ENCODE data around the gene MBTD1.
"Not testable (repeated sequence)": the region's sequence is repeated elsewhere in the genome, so short reads cannot be mapped to it uniquely, and the experiment has no call there.

MBTD1 gene

DNA sequence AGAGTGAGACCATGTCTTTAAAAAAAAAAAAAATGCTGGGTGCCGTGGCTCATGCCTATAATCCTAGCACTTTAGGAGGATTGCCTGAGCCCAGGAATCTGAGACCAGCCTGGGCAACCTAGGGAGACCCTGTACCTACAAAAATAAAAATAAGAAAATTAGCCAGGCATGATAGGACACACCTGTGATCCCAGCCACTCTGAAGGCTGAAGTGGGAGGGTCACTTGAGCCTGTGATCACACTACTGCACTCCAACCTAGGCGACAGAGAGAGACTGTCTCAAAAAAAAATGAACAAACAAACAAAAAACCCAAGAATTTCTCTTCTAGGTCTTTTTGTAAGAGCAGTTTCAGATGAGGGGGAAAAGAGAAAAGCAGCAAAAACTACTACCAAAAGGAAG lies 59.0 kb downstream of the MBTD1 start:
- no peak overlapping the region for H3K4me3 ChIP-seq (ENCODE audit: low read depth, low read length)
- no peak for DNase-seq (ENCODE audit: low read depth)

DNA sequence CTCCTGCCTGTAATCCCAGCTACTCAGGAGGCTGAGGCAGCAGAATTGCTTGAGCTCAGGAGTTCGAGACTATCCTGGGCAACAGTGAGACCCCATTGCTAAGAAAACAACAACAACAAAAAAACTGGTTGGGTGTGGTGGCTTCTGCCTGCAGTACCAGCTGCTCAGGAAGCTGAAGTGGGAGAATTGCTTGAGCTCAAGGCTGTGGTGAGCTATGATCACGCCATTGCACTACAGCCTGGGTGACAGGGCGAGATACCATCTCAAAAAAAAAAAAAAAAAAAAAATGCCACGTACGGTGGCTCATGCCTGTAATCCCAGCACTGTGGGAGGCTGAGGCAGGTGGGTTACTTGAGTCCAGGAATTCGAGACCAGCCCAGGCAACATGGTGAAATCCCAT lies 59.6 kb downstream of the MBTD1 start:
- no peak overlapping the region for H3K4me3 ChIP-seq (ENCODE audit: low read depth, low read length)
- no peak for DNase-seq (ENCODE audit: low read depth)

DNA sequence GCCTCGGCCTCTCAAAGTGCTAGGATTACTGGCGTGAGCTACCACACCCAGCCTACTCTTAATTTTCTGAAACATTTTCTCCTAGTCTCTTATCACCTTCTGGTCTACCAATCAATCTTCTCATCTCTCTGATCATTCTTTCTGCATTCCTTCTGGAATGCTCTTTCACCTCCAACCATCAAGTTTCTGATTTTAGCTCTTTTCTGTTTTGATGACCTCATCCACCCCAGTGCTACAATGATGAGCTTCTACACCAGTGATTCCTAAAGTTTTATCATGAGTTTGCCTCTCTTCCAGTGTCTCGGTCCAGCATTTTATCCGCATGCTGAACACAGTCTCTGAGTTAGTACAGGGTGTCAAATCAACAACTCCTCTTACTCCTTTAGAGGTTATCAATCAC lies 62.1 kb downstream of the MBTD1 start:
- DNase-seq (ENCODE audit: low read depth), result no peak
- H3K4me3 ChIP-seq (ENCODE audit: low read depth, low read length), result no peak overlapping the region

DNA sequence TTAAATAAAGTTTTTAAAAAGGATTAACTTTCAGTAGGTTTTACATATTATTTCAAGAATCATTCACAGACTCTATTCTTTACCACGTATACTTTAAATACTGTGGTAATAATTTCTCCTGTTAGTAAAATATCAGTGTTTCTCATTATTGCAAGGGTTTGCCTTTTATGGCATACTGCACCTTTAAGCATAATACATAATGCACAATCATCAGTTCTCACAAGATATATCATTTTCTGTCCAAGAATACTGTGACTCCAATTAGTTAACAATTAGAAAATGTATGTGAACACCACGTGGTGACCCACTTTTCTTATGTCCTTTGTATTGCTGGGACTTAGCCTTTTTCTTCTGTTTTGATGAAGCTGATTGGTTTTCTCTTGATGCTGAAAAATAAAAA lies 68.0 kb downstream of the MBTD1 start:
- H3K4me3 ChIP-seq (ENCODE audit: low read depth, low read length), result no peak overlapping the region
- DNase-seq (ENCODE audit: low read depth), result no peak

DNA sequence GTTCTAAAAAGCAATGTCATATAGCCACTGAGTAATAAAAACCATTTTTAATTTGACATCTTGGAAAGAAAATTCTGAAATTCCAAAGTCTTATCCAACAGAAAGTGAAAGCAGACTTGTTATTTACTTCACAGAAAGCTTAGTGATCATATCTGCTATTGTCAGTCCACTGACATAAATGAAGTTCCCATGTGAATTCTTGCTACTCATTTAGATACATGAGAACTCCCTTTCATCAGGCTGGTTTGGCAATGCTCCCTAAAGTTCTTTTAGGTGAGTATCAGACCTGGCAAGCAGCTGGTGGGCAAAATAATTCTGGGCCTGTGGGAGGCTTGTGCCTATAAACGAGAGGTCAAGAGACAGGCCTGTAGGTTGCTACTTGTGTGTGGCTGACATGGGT lies 70.2 kb downstream of the MBTD1 start:
- DNase-seq (ENCODE audit: low read depth), result no peak
- no peak overlapping the region for H3K4me3 ChIP-seq (ENCODE audit: low read depth, low read length)

DNA sequence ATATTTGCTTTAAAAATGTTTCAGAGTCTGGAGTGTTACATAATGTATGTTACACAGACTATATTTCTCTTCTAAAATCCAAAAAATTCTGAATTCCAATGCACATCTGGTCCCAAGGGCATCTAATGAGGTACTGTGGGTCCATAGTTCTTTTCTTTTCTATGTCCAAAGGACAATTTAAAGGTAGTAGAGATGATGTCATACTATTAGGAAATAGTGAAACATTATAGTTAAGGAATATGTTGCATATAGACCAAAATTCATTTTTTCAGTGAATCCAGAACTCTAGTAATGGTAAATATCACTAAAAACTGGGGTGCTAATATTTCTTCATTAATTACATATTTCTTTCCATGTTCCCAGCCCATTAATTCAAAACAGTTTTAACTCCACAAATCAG lies 70.7 kb downstream of the MBTD1 start:
- H3K4me3 ChIP-seq (ENCODE audit: low read depth, low read length), result no peak overlapping the region
- no peak for DNase-seq (ENCODE audit: low read depth)

DNA sequence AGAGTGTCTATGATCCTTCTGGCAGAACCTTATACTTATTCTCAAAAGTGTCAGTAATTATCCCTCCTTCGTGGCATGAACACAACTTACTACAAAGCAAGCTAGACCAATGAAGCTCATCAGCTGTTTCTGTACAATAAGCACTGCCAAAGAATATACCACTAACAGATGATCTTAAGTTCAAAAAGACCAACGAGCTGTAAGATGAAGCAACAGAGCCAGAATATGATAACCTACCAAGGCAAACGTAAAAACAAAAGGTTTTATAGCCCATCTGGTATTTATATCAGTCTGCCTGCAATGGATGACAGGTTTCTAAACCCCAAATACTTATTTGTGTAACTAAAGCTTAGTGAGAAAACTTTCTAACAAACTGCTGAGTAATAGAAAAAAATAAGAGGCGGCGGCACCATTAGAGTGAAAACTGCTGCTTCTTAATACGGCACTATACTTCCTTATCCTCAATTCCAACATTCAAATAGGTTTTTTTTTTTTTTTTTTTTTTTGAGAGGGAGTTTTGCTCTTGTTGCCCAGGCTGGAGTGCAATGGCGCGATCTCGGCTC lies 71.5 kb downstream of the MBTD1 start:
- no peak overlapping the region for H3K4me3 ChIP-seq (ENCODE audit: low read depth, low read length)
- DNase-seq (ENCODE audit: low read depth), result no peak

DNA sequence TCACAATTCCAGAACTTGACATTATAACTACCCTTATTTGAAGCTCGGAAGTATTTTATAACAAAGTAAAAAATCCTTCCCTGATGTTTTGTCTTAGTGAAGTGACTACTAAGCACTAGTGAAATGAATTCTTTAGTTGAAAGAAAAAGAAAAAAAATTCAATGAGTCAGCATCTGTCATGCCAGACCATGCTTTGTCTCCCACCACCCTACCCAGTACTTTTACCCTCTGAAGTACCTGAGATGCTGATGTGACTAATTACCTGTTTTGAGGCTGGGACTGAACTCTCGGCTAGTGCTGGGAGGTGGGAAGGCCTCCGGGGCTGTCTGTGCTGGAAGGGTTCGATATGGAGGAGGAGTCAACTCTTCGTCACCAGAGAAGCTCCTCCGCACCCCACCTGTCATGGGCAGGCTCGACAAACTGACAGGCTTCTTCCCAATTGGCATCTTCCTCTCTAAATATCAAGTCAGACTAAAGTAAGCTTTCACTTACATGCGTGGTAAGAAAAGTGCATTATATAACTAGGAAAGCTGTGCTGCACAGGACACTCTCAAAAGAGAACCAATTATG lies 74.0 kb downstream of the MBTD1 start:
- no peak for DNase-seq (ENCODE audit: low read depth)
- H3K4me3 ChIP-seq (ENCODE audit: low read depth, low read length), result no peak overlapping the region

DNA sequence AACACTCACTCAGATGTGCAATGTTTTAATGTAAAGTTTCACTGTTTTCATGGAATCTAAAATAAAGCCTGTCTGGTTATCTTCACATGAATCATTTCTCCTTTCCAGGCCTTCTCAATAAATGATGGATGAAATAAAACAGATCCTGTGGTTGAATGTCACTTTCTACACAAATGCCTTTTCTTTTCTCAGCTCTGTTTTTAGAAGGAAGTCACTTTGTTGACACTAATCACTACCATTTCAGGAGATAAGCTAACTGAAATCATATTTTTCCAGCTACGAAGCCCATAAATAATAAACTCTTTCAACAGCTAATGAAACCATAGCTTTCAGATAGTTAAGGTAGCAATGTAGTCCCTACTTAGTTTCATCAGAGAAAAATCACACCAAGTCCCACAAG lies 75.7 kb downstream of the MBTD1 start:
- DNase-seq (ENCODE audit: low read depth), result no peak
- no peak overlapping the region for H3K4me3 ChIP-seq (ENCODE audit: low read depth, low read length)

DNA sequence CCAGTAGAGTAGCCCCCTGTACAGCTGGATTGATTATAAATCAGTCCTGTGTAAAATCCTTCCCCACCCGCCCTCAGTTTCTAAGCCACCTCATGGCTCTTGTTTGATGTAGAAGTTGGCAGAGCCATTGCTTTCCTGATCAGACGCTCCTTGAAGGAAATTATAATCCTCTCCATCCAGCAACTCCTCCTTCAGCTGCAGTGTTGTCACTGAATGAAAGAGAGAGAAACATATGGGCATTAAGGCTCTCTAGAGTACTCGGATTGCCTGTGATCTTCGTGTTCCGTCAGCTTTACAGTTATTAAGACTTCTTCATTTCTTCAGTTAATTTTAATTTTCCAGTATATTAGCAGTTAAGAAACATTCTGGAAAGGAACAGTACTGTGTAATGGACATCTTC lies 79.4 kb downstream of the MBTD1 start:
- H3K4me3 ChIP-seq (ENCODE audit: low read depth, low read length), result no peak overlapping the region
- no peak for DNase-seq (ENCODE audit: low read depth)

DNA sequence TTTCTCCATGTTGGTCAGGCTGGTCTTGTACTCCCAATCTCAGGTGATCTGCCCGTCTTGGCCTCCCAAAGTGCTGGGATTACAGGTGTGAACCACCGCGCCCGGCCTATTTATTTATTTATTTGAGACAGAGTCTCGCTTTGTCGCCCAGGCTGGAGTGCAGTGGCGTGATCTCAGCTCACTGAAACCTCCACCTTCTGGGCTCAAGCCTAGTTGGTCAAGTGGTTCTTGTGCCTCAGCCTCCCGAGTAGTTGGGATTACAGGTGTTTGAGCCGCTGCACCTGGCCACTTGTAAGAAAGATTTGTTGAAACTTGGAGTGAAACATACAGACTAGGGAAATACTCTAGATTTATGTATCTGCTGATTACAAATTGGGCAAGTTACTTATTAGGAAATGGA lies 87.8 kb downstream of the MBTD1 start:
- DNase-seq (ENCODE audit: low read depth); H3K4me3 ChIP-seq (ENCODE audit: low read depth, low read length): not testable (repeated sequence)

DNA sequence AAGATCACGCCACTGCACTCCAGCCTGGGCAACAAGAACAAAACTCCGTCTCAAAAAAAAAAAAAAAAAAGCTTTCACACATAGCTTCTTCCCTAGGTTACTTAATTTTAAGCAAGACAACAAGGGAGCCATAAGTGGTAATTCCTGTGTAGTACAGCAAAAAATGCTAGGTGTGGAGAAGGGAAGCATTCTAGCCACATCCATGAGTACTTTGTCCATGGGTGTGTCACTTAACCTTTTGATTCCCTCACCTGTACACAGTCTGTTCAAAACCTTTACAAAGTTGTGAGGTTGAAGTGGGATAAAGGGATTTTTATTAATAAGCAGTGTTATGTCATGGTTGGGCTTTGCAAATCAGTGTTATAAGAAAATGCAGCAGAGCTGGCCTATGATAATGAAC lies 89.1 kb downstream of the MBTD1 start:
- H3K4me3 ChIP-seq (ENCODE audit: low read depth, low read length), result no peak overlapping the region
- DNase-seq (ENCODE audit: low read depth), result no peak

DNA sequence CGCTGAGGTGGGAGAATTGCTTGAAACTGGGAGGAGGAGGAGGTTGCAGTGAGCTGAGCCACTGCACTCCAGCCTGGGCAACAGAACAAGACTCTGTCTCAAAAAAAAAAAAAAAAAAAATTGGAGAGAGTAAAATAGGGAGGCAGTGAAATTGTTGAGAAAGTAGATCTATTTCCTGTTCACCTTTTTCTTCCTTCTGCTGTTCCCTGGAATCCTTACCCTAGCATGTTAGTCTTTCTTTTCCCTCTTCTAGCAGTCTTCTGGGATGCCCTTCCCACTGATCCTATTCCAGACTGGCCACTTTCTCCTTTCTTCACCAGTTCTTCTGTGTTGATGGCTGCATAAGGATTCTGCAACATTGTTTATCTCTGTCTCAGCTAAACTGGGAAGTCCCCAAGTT lies 90.5 kb downstream of the MBTD1 start:
- H3K4me3 ChIP-seq (ENCODE audit: low read depth, low read length), result no peak overlapping the region
- DNase-seq (ENCODE audit: low read depth), result no peak

DNA sequence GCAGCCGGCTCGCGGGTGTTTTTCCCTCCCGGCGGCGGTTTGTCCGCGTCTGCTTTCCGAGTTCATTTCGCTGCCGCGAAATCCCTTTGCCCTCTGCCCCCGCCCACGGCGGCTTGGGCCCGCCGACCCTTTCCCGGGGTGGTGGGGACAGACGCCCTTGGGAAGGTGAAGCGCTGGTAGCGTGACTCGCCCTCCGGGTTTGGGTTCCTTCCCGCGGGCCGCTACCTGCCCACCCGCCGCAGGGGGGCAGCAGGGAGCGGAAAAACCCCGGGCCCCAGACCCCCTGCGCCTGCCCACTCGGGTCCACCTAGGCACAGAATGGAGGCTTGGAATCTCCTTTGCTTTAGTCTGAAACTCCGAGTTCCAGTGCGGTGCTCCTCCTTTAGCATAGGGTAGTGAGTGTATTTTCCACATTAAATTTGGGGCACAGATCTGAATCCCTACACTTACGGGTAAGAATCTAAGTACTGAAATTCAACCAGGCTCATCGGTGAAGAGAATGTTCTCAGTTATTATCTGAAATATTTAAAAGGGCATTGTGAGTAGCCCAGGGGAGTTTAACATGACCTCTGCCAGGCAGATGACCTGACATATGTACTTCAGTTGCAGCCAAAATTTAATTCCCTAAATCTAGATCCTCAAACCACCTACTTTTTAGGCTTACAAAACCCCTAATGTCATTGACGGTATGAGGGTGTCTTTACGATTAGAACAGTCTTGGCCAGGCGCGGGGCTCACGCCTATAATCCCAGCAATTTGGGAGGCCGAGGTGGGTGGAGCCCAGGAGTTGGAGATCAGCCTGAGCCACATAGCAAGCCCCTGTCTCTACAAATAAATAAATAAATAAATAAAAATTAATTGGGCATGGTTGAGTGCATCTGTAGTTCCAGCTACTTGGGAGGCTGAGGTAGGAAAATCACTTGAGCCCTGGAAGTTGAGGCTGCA lies 92.6 kb downstream of the MBTD1 start:
- no peak for DNase-seq (ENCODE audit: low read depth)
- H3K4me3 ChIP-seq (ENCODE audit: low read depth, low read length), result peak overlapping the region; percentile 93

DNA sequence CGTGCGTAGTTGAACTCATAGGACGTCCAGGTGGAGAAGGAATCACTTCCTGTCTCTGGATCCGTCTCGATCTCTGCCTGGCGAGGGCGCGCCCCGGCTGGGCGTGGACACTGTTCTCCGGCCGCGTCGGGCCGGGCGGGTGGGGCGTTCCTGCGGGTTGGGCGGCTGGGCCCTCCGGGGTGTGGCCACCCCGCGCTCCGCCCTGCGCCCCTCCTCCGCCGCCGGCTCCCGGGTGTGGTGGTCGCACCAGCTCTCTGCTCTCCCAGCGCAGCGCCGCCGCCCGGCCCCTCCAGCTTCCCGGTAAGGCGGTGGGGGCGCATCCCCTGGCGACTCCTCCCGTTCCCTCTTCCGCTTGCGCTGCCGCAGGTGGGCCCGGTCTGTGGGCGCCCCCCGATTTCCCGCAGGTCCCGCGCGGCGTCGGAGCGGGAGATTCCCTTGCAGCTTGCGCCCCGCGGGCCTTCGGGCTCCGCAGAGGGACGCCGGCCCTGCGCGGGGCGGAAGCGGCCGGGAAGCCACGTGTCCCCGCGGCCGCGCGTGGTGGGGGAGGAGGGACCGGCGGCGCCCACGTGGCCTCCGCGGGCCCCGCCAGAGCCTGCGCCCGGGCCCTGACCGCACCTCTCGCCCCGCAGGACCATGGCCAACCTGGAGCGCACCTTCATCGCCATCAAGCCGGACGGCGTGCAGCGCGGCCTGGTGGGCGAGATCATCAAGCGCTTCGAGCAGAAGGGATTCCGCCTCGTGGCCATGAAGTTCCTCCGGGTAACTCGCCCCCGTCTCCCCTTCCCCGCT lies 93.5 kb downstream of the MBTD1 start, which contains the start of gene NME2:
TSS of gene NME2 (plus strand) at position 214 of the 789 bp plus-strand sequence. CDS start at position 634, 420 bp downstream.
- DNase-seq (ENCODE audit: low read depth), result peak; percentile 52
- peak within 1 kb of the TSS; percentile 93 for H3K4me3 ChIP-seq (ENCODE audit: low read depth, low read length)

DNA sequence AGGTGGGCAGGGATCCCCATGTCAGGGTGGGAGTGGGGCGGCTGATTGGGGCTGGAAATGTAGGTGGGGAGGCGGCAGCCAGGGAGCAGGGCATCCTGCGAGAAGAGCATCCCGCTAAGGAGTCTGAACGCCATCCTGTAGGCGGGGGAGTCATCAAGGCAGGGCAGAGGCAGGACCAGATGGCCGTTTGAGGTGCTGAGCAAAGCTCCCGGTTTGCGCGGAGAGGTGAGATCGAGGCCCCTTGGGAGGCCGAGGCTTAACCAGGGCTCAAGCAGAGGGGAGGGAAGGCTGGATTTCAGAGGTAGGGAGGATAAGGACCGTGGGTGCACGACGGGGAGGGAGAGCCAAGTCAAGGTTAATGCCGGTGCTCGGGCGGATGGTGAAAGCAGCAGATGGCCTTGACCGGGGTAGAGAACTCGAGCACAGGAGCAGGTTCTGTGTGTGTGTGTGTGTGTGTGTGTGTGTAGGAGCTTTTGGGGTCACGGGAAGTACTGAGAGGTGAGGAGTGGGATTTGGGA lies 94.1 kb downstream of the MBTD1 start:
- DNase-seq (ENCODE audit: low read depth), result no peak
- H3K4me3 ChIP-seq (ENCODE audit: low read depth, low read length), result peak overlapping the region; percentile 93

DNA sequence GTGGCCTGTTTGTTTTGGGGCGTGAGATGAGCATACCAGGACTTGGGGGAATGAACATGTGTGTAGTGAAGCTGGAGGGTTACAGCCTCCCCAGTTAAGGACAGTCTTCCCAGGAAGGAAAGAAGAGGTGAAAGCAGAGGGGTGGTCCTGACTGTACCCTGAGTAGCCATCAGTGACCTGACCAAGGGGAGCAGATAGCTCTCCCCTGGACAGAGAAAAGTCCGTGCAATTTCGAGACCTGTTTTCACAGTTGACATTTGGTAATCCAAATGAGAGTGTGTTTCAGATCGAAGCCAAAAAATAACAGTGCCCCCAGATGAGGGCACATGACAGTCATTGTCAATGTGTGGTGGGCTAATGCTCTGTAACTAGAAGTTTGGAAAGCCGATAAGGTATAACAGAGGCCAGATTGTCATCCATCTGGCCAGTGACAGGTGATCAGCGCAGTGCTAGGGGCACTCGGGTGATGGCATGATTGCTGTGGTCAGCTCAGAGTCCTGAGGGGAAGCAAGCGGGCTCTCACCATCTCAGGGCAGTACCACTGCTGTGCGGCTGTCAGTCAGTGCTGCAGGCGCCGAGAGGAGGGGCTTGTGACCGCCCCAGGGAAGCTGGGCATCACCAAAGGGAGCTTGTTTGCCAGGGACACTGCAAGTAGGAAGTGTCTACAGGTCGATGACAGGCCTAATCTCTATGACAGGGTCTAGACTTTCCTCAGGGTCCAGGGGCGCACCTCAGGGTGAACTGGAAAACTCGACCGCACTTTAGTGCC lies 94.8 kb downstream of the MBTD1 start:
- peak overlapping the region; percentile 93 for H3K4me3 ChIP-seq (ENCODE audit: low read depth, low read length)
- no peak for DNase-seq (ENCODE audit: low read depth)

DNA sequence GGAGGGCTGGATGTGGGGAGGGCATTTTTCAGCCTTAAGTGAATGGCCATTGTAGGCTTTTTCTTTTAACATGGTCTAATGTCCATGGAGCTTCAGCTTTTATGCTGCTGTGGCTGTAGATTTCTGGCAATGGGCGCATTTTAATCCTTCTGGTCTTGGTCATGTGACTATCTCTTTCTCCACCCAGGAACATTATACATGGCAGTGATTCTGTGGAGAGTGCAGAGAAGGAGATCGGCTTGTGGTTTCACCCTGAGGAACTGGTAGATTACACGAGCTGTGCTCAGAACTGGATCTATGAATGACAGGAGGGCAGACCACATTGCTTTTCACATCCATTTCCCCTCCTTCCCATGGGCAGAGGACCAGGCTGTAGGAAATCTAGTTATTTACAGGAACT lies 98.3 kb downstream of the MBTD1 start:
- DNase-seq (ENCODE audit: low read depth), result no peak
- H3K4me3 ChIP-seq (ENCODE audit: low read depth, low read length), result no peak overlapping the region

DNA sequence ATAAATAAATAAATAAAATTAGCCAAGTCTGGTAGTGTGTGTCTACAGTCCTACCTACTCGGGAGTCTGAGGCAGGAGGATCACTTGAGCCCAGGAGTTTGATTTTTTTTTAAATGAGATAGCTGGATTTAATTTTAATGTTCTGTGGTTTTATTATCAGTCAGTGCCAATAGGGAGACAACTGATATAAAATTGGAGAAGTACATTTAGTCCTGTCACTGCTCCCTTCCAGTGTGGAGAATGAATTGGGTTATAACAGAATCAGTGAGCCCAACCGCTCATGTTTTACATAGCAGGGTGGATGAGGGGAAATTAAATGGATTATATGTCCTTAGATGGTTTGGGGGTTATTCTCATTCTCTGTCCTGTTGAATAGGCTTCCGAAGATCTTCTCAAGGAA lies 100.2 kb downstream of the MBTD1 start:
- no peak for DNase-seq (ENCODE audit: low read depth)
- no peak overlapping the region for H3K4me3 ChIP-seq (ENCODE audit: low read depth, low read length)

Measured in skeletal muscle cell (primary cell).